HG03460 (cell line): ENCODE data around the gene COL4A6.
"Not testable (repeated sequence)": the region's sequence is repeated elsewhere in the genome, so short reads cannot be mapped to it uniquely, and the experiment has no call there.

ENCODE experiments used
- ATAC-seq: cut with Tn5 transposase; IDR thresholded peaks from one replicate; pipeline ENCODE4 v1.9.1; 2021; ENCODE audit not compliant: unreplicated experiment

The COL4A6 gene

GRCh38 chrX:108438110-108438623 is at the start of gene COL4A6:
Gene COL4A6 (minus strand): TSS chrX:108438422. CDS start chrX:108438196, 226 bp downstream.
- ATAC-seq, result no peak

GRCh38 chrX:108485960-108486359 is 47.7 kb upstream of the COL4A6 start:
- ATAC-seq, result no peak

GRCh38 chrX:108484251-108484650 is 46.0 kb upstream of the COL4A6 start:
- no peak for ATAC-seq

DNA sequence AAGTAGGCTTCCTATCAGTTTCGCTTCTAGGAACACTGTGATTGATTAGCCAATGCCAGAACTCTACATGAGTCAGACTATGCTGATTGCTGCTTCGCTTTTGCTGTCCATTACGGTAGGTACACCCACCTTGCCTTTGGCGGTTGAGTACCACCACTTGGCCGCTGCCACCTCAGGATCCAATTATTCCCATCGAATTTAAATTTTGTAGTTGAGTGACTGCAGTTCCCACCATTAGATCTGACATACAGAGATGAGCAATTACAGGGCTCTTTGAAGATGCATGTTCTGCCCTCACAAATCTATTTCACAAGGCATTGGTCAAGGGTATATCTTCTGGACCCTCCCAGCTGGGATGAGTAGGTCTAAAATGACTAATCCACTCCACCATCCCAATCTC is 43.3 kb upstream of the COL4A6 start:
- not testable (repeated sequence) for ATAC-seq

DNA sequence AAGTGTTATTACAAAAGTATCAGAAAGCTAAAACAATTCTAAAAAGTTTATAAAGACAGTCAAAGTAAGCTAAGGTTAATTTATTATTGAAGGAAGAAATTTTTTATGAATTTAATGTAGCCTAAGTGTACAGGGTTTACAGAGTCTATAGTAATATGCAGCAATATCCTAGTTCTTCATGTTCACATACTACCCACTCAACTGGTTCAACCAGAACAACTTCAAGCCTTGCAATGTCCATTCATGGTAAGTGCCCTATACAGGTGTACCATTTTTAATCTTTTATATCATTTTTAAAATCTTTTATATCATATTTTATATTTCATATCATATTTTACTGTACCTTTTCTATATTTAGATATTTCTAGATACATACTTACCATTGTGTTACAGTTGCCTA is 35.8 kb upstream of the COL4A6 start:
- no peak for ATAC-seq

- no peak for ATAC-seq
Observed at GRCh38 chrX:108468486-108468885, 30.3 kb upstream of the COL4A6 start.

- ATAC-seq, result no peak
Observed at GRCh38 chrX:108464604-108465003, 26.4 kb upstream of the COL4A6 start.

- no peak for ATAC-seq
Observed at GRCh38 chrX:108456971-108457477, 18.8 kb upstream of the COL4A6 start.

- no peak for ATAC-seq
Observed at GRCh38 chrX:108453841-108454240, 15.6 kb upstream of the COL4A6 start.

GRCh38 chrX:108447303-108447702 is 9.1 kb upstream of the COL4A6 start:
- no peak for ATAC-seq

DNA sequence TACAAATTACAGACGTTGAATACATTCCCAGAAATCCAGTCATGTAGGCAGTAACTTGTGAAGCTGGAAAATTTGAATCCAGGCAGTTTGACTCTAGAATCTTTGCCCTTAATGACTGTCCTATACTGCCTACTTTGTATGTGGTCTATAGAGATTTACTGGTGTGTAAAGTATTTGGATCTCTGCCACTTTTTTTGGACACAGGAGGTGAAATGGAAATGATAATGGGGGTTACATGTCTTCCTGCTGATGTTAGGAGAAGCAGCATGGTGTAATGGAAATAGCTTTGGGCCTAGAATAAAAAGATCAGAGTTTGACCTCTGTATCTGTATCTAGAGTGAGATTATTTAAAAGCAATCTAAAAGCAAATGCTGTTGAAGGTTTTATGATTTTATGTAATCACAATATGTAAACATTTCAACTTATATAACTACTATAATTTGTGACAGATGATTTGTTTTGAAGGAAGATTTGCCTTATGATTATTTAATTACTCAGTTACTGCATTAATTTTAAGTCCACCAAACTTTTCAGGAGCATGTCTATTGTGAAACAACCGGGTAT is 4.8 kb upstream of the COL4A6 start:
- no peak for ATAC-seq

- no peak for ATAC-seq
Observed at GRCh38 chrX:108439961-108440696, 1.9 kb upstream of the COL4A6 start.

- ATAC-seq, result no peak
Observed at GRCh38 chrX:108439426-108439942, 1.3 kb upstream of the COL4A6 start, which contains the start of gene COL4A5. Gene COL4A5 (plus strand): TSS chrX:108439838. CDS start chrX:108440126, 288 bp downstream.

GRCh38 chrX:108437349-108438109 is 693 bp downstream of the COL4A6 start:
- ATAC-seq, result no peak

- ATAC-seq, result no peak
Observed at GRCh38 chrX:108435261-108435660, 3.0 kb downstream of the COL4A6 start.

DNA sequence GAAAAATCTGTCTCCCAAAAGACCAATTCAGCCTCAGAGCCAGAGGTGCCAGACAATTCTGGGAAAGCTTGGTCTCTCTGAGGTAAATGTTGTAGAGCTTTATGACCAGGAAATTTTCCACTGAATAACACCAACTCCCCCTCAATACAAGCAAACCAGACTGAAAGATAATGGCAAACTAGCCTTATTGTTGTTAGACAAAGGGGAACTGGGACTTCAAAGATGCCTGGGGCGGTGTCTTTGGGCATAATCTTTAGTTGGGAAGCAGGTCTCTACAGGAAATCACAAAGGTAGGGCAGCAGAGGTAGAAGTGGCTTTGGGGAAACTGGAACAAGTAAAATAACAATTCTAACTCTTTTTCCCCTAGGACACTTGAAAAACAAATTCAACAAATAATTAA is 12.0 kb downstream of the COL4A6 start:
- ATAC-seq, result no peak

DNA sequence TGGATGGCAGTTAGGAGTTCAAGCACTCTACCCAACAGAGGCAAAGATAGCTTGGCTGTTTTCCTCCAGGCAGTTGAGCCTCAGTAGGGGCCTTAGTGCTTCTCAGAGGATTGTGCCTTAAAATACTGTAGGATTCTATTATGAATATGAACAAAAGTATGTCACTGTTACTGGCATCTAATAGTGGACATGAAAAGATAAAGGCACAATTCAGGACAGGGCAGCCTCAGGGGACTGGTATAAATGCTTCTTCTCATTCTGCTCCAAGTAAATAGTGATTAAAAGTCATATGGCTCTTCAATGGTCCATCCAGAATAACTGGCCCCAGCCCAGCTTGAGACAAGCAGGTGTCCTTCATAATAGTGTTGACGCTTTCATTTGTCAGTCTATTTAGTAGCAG is 17.7 kb downstream of the COL4A6 start:
- ATAC-seq, result no peak

DNA sequence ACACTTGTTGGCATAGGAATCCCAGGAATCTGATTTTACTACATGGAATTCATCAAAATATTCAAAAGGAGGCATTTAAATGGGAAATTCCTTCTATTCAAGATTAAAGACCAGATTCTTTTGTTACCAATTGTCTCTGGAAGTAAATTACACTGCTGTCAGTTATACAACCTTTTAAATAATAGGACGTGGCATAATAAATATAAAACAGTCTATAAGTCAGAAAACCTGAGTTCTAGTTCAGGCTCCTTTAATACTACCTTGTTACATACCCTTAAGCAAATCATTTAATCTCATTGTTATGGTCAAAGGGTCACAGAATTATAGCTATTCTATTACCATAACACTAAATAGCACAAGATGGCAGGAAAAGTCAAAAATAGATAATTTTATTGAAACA is 18.8 kb downstream of the COL4A6 start:
- ATAC-seq, result no peak

DNA sequence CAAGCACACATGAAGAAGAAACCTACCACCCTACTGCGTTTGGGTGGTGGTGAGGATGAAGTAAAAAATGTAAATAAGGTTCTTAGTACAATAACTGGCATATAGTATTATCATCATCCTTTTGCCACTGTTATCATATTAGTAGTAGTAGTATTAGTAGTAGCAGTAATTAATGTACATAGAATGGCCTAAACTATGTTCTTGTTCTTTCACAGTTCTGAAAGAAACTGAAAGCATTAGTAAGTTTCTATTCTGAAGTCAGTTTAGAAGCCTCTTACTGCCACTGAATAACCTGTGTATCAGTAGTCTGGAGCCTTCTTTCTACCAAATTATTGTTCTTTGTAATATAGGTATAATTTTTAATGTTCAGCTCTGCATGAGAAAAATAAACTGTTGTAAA is 21.0 kb downstream of the COL4A6 start:
- ATAC-seq, result no peak

DNA sequence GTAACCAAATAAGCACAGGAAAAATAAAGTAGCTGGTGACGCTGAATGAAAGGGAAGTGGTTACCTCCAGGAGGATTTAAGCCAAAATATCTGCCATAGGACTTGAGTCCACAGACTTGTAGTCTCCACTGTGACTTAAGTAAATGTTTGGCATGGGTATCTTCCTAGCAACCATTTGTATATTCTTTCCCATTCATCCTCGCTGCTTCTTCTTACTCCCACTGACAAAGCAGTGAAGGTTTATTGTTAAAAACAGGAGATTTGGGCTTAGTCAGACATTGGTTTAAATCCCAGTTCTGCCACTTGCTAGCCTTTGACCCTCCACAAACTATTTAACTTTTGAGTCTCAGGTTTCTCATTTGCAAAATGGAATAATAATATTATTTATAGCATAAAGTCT is 22.3 kb downstream of the COL4A6 start:
- no peak for ATAC-seq

- no peak for ATAC-seq
Observed at GRCh38 chrX:108415146-108415545, 23.1 kb downstream of the COL4A6 start.
